ENCODE data around the gene VGLL4. TPM values are rescaled to one million over a fixed set of nuclear protein-coding genes. Genes with fewer than 3 reads are reported as not detected.

The VGLL4 gene
- total RNA-seq, 1 experiment from 2014 or later, result 26.9 TPM

- H3K36me3 ChIP-seq, result peaks cover 81% of the 10 kb centered on the region
Observed at GRCh38 chr3:11563159-11563864, 80.4 kb downstream of the VGLL4 start.

GRCh38 chr3:11562277-11562881 is 81.3 kb downstream of the VGLL4 start:
- Histone ChIP-seq H3K36me3 (peaks cover 86% of the 10 kb centered on the region), H3K27me3 (replicated peaks) (no peaks in the 10 kb centered on the region), H3K4me3 (no peak overlapping the region), H3K4me1 (replicated peaks) (peaks cover 25% of the 10 kb centered on the region), H3K27ac (no peak overlapping the region), H3K9me3 (replicated peaks) (no peaks in the 10 kb centered on the region)
- DNase-seq (ENCODE audit: low read depth in 1 of 2, low spot score in 2 of 2), result no peak

More at GRCh38 chr3:11563159-11563864, 80.4 kb downstream of the VGLL4 start:
- no peak overlapping the region for H3K4me3 ChIP-seq
- no peak for DNase-seq (ENCODE audit: low read depth in 1 of 2, low spot score in 2 of 2)
- no peaks in the 10 kb centered on the region for H3K27me3 ChIP-seq (replicated peaks)
- H3K27ac ChIP-seq, result no peak overlapping the region
- H3K9me3 ChIP-seq (replicated peaks), result no peaks in the 10 kb centered on the region
- peaks cover 25% of the 10 kb centered on the region for H3K4me1 ChIP-seq (replicated peaks)

DNA sequence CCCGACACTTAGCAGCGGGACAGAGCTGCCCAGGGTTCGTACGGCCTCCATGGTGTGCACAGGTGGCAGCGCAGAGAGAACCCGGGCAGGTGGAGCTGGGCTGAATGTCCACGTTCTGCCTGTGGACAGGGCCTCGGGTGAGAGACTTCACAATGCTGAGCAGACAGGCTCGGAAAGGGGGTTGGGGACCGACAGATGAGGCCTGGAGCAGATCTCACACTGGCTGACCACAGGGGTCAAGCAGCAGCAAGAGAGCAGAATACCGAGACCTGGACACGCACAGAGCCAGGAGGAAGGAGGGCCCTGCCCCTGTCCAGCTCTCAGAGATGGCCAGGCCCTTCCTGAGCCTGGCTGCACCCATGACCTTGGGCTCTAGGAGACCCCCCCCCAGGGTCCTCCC is 83.0 kb downstream of the VGLL4 start:
- peaks cover 86% of the 10 kb centered on the region for H3K36me3 ChIP-seq
- no peaks in the 10 kb centered on the region for H3K27me3 ChIP-seq (replicated peaks)
- H3K4me1 ChIP-seq (replicated peaks), result peaks cover 22% of the 10 kb centered on the region
- no peaks in the 10 kb centered on the region for H3K9me3 ChIP-seq (replicated peaks)
- no peak overlapping the region for H3K4me3 ChIP-seq
- DNase-seq (ENCODE audit: low read depth in 1 of 2, low spot score in 2 of 2), result no peak
- no peak overlapping the region for H3K27ac ChIP-seq

- Histone ChIP-seq H3K36me3 (peaks cover 86% of the 10 kb centered on the region), H3K4me3 (no peak overlapping the region), H3K27me3 (replicated peaks) (no peaks in the 10 kb centered on the region), H3K9me3 (replicated peaks) (no peaks in the 10 kb centered on the region), H3K4me1 (replicated peaks) (peaks cover 22% of the 10 kb centered on the region), H3K27ac (no peak overlapping the region)
- DNase-seq (ENCODE audit: low read depth in 1 of 2, low spot score in 2 of 2), result no peak
Observed at GRCh38 chr3:11559816-11560633, 83.7 kb downstream of the VGLL4 start.

DNA sequence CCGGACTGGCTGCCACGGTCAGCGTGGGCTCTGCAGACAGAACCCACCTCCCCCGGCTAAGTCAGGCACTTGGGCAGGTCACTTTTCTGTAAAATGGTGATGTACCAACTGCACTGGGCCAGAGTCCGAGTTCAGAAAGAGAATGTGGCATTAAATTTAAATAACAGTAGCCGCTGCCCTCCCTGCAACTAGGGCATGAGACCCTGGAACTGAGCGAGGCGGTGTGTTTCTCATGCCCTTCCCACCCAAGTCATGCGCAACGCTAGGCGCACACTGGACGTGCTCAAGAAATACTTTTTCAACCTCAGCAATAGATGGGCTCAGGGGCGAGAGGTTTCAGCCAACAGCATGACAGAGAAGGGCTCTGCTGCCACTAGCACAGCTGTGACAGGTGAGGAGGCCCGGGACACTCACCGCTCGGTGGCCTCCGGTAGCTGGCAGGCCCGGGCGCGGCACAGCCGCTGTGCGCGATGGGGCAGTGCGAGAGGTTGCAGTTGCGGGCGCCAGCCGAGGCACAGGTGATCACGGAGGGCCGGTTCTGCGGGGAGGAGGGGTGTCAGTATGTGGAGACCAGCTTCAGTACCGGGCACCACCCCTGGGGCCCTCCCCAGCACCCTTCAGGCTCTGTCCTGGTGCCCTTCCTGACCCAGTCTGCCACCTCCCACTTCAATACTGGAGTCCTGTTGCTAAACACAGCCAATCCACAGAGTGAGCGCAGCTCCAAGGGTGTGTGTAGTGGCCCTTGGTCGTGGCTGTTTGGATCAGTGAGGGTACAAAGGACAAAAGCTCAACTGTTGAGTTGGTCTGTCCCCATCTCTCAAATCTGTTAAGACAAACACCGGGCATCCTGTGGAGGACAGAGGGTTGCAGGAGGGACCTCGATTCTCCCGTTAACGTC is 84.5 kb downstream of the VGLL4 start:
- Histone ChIP-seq H3K27ac (no peak overlapping the region), H3K4me3 (no peak overlapping the region), H3K27me3 (replicated peaks) (no peaks in the 10 kb centered on the region), H3K4me1 (replicated peaks) (peaks cover 24% of the 10 kb centered on the region), H3K9me3 (replicated peaks) (no peaks in the 10 kb centered on the region), H3K36me3 (peaks cover 87% of the 10 kb centered on the region)
- no peak for DNase-seq (ENCODE audit: low read depth in 1 of 2, low spot score in 2 of 2)

DNA sequence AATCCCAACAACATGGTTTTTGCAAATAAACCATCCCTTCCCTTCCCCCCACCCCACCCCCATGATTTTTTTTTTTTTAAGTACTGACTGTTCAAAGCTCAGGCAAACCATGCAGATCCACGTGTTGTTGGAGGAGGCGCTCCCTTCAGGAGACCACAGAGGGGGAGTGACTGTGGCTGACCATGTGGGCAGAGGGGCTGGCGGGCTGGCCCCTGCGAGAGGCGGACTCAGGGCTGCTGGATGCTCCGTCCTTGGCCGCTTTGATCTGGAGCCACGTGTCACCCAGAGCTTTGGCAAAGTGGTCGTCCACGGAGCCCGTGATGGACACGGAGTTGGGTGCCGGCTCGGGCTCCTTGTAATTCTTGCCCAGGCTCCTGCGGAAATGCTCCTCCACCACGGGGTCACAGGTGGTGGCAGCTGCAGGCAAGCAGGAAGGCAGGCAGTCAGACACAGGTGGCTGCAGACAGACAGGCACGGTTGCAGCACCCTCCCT is 85.3 kb downstream of the VGLL4 start:
- H3K4me1 ChIP-seq (replicated peaks), result peaks cover 31% of the 10 kb centered on the region
- no peaks in the 10 kb centered on the region for H3K27me3 ChIP-seq (replicated peaks)
- H3K4me3 ChIP-seq, result no peak overlapping the region
- H3K9me3 ChIP-seq (replicated peaks), result no peaks in the 10 kb centered on the region
- peaks cover 85% of the 10 kb centered on the region for H3K36me3 ChIP-seq
- DNase-seq (ENCODE audit: low read depth in 1 of 2, low spot score in 2 of 2), result no peak
- H3K27ac ChIP-seq, result no peak overlapping the region

GRCh38 chr3:11558002-11558401 is 85.7 kb downstream of the VGLL4 start:
- Histone ChIP-seq H3K27ac (peak overlapping the region; percentile 29; the same call in 1 of the 2 replicates), H3K27me3 (replicated peaks) (no peaks in the 10 kb centered on the region), H3K4me1 (replicated peaks) (peaks cover 34% of the 10 kb centered on the region), H3K9me3 (replicated peaks) (no peaks in the 10 kb centered on the region), H3K4me3 (no peak overlapping the region), H3K36me3 (peaks cover 80% of the 10 kb centered on the region)
- peak; percentile 61 to 62 for DNase-seq (ENCODE audit: low read depth in 1 of 2, low spot score in 2 of 2)

GRCh38 chr3:11556851-11557644 is 86.7 kb downstream of the VGLL4 start:
- no peak overlapping the region for H3K4me3 ChIP-seq
- no peaks in the 10 kb centered on the region for H3K27me3 ChIP-seq (replicated peaks)
- no peaks in the 10 kb centered on the region for H3K9me3 ChIP-seq (replicated peaks)
- no peak for DNase-seq (ENCODE audit: low read depth in 1 of 2, low spot score in 2 of 2)
- peaks cover 70% of the 10 kb centered on the region for H3K36me3 ChIP-seq
- no peak overlapping the region for H3K27ac ChIP-seq
- peaks cover 34% of the 10 kb centered on the region for H3K4me1 ChIP-seq (replicated peaks)

- H3K4me1 ChIP-seq (replicated peaks), result peaks cover 34% of the 10 kb centered on the region
- H3K36me3 ChIP-seq, result peaks cover 67% of the 10 kb centered on the region
- no peak for DNase-seq (ENCODE audit: low read depth in 1 of 2, low spot score in 2 of 2)
- no peaks in the 10 kb centered on the region for H3K9me3 ChIP-seq (replicated peaks)
- H3K27me3 ChIP-seq (replicated peaks), result no peaks in the 10 kb centered on the region
- no peak overlapping the region for H3K27ac ChIP-seq
- no peak overlapping the region for H3K4me3 ChIP-seq
Observed at GRCh38 chr3:11555881-11556633, 87.7 kb downstream of the VGLL4 start.

DNA sequence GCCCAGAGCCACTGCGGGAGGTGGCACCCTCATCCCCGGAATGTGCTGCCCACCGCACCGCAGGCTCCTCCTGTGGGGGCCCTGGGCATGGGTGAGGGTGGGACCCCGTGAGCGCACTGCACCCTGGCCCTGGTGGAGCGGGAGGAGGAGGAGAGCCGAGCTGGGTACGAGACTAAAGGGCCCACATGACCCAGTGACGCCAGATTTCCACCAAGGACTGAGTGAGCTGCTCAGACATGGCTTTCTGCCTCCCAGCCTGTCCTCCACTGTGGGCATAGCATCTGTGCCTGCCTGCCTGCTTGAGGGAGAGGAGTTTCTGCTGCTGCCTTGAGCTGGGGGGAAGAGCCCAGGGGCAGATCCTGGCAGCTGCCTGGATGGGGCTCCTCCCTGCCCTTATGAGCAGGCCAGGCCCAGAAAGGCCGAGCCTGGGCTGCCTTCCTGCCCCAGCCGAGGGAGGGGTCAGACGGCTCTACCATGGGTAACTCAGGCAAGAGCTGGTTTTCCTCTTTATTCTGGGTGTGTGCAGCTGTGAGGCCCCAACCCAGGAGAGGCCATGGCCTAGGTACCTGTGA is 88.4 kb downstream of the VGLL4 start:
- Histone ChIP-seq H3K27ac (no peak overlapping the region), H3K9me3 (replicated peaks) (no peaks in the 10 kb centered on the region), H3K36me3 (peaks cover 68% of the 10 kb centered on the region), H3K27me3 (replicated peaks) (no peaks in the 10 kb centered on the region), H3K4me1 (replicated peaks) (peaks cover 34% of the 10 kb centered on the region), H3K4me3 (no peak overlapping the region)
- DNase-seq (ENCODE audit: low read depth in 1 of 2, low spot score in 2 of 2), result no peak

DNA sequence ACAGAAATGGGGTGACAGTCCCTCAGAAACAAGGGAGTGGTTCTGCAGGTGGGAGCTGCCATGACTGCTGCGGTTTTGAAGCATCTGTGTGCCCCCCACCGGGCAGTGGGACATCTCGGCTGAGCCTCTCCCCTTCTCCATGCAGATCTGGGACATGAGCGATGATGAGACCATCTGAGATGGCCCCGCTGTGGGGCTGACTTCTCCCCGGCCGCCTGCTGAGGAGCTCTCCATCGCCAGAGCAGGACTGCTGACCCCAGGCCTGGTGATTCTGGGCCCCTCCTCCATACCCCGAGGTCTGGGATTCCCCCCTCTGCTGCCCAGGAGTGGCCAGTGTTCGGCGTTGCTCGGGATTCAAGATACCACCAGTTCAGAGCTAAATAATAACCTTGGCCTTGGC is 89.0 kb downstream of the VGLL4 start:
- Histone ChIP-seq H3K9me3 (replicated peaks) (no peaks in the 10 kb centered on the region), H3K36me3 (peaks cover 65% of the 10 kb centered on the region), H3K27ac (no peak overlapping the region), H3K27me3 (replicated peaks) (no peaks in the 10 kb centered on the region), H3K4me3 (no peak overlapping the region), H3K4me1 (replicated peaks) (peaks cover 35% of the 10 kb centered on the region)
- DNase-seq (ENCODE audit: low read depth in 1 of 2, low spot score in 2 of 2), result no peak

DNA sequence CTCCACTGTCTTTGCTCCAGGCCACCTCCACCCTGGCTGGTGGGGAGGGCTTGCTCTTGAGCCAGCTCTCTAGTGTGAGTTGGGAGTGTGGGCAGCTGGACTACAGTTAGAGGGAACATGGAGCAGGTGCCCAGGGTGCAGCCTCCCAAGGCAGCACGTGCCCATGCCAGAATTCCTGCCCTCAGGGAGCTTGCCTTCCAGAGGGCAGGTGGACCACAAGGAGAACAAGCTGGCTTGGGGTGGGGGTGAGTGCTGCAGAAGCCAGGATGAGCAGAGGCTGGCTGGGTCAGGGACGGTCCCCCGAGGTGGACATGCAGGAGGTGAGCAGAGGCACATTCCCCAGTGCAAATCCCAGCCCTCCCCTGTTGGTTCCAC is 89.5 kb downstream of the VGLL4 start:
- H3K27me3 ChIP-seq (replicated peaks), result no peaks in the 10 kb centered on the region
- no peak overlapping the region for H3K27ac ChIP-seq
- peaks cover 39% of the 10 kb centered on the region for H3K4me1 ChIP-seq (replicated peaks)
- no peak overlapping the region for H3K4me3 ChIP-seq
- H3K9me3 ChIP-seq (replicated peaks), result no peaks in the 10 kb centered on the region
- peaks cover 61% of the 10 kb centered on the region for H3K36me3 ChIP-seq
- DNase-seq (ENCODE audit: low read depth in 1 of 2, low spot score in 2 of 2), result no peak

All from SJSA1 (cell line).